Fibroblast of lung (primary cell): ENCODE results near the gene TAF10.

Experiments
- EZH2 ChIP-seq: IDR thresholded peaks from 2 replicates; pipeline ENCODE4 v1.5.1; 2012; ENCODE audit warnings: low read length, control low read depth, mild to moderate bottlenecking; ENCODE audit errors: missing control alignments
- TF ChIP-seq, protein P1 (sequence below), 2 donors: IDR thresholded peaks in 1 of 2; conservative IDR thresholded peaks in 1 of 2; 1 replicate in 1 of 2; 2 replicates in 1 of 2; pipeline ENCODE4 v1.5.1; 2011 to 2012; ENCODE audit warnings: low read length in 2 of 2, control low read depth in 1 of 2, inconsistent platforms in 1 of 2, low read depth in 1 of 2, mild to moderate bottlenecking in 1 of 2

DNA sequence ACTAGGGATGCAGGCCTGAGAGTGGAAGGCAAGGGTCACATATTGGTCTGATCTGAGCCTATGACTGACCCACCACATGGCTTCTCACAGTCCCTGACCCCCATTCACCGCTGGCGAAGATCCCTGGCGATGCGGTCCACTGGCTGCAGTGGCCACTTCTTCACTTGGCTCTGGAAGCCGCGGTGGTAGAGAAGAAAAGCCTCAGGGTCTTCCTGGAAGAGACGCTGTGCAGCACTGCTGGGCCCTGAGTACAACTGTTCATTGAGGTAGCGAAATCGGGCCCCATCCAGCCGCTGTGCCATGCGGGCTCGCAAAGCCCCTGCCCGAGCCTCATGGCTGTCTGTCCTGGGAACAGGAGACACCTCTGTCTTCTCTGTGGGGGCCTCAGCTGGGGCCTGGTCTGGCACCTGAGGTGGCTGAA lies 11.0 kb downstream of the TAF10 start:
- TF ChIP-seq, protein P1, sequence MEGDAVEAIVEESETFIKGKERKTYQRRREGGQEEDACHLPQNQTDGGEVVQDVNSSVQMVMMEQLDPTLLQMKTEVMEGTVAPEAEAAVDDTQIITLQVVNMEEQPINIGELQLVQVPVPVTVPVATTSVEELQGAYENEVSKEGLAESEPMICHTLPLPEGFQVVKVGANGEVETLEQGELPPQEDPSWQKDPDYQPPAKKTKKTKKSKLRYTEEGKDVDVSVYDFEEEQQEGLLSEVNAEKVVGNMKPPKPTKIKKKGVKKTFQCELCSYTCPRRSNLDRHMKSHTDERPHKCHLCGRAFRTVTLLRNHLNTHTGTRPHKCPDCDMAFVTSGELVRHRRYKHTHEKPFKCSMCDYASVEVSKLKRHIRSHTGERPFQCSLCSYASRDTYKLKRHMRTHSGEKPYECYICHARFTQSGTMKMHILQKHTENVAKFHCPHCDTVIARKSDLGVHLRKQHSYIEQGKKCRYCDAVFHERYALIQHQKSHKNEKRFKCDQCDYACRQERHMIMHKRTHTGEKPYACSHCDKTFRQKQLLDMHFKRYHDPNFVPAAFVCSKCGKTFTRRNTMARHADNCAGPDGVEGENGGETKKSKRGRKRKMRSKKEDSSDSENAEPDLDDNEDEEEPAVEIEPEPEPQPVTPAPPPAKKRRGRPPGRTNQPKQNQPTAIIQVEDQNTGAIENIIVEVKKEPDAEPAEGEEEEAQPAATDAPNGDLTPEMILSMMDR (conservative IDR thresholded peaks at IDR 0.05 in 1 of 2, IDR thresholded peaks at IDR 0.05 in 1 of 2; ENCODE audit: low read depth in 1 of 2, low read length in 2 of 2) = no peak
- TF ChIP-seq EZH2 = no peak
